ENCODE results near the gene ZNF304. TPM values are rescaled to one million over a fixed set of nuclear protein-coding genes. Genes with fewer than 3 reads are reported as not detected.

Gene ZNF304
- total and polyA plus RNA-seq, 4 experiments from 2014 or later, result 0.43 to 13.6 (median 8.7) TPM

- peak within 1 kb of the TSS; percentile 95 for H3K27ac ChIP-seq (ENCODE audit: low read depth, low read length)
- H3K36me3 Mint-ChIP-seq, result peaks cover 39 to 53% of the 10 kb centered on the region in 2 donors
- intact Hi-C loops (cut with micrococcal nuclease), result loop anchor here (1.0 kb wide), 8 partner anchors 21 to 915 kb away; partner anchors contain the start of genes ERVK3-1, TRAPPC2B, ZNF17 and ZNF264
- peaks cover 22 to 41% (median 31%) of the 10 kb centered on the region in 4 donors for H3K4me1 Mint-ChIP-seq
- H3K36me3 ChIP-seq (ENCODE audit: insufficient read depth, low read length), result peaks cover 9% of the 10 kb centered on the region
- H3K4me3 Mint-ChIP-seq, result peak within 1 kb of the TSS; percentile 97 to 99 (median 98)
- peak within 1 kb of the TSS; percentile 52 to 62 for H3K4me3 ChIP-seq (ENCODE audit: low read length in 2 of 2)
- H3K9me3 ChIP-seq (ENCODE audit: control insufficient read depth in 1 of 2, low read length in 2 of 2), result no peaks in the 10 kb centered on the region
- peak; percentile 93 to 100 (median 95) for DNase-seq
- POLR2A ChIA-PET (ENCODE audit: partially characterized antibody), result interaction anchor here (0.7 to 1.9 kb wide), 20 partner anchors 14 to 1050 kb away, joined by 3 to 15 read pairs (median 4); partner anchors contain the start of genes TRAPPC2B, ZNF132, ZNF211 and ZNF264
- H3K9me3 Mint-ChIP-seq, result peaks cover 2 to 40% (median 11%) of the 10 kb centered on the region in 8 donors
- H3K27me3 ChIP-seq (ENCODE audit: insufficient read depth, low read length), result no peaks in the 10 kb centered on the region
- peaks cover 22% of the 10 kb centered on the region for H3K4me1 ChIP-seq (ENCODE audit: insufficient read depth, low read length)
- CTCF ChIA-PET (ENCODE audit: partially characterized antibody), result interaction anchor here (1.0 to 1.4 kb wide), 3 partner anchors 14 to 26 kb away, joined by 3 to 8 read pairs (median 4); partner anchors contain the start of genes TRAPPC2B and ZNF547
- H3K27me3 Mint-ChIP-seq, result peaks cover 0 to 3% of the 10 kb centered on the region in 2 donors
- peak within 1 kb of the TSS; percentile 98 to 100 (median 99) for H3K27ac Mint-ChIP-seq
These were observed 38.9 kb downstream of the ZNF304 start, which contains the start of gene ZNF548 for GRCh38 chr19:57389730-57390598. TSS of gene ZNF548 (plus strand) at chr19:57389854. CDS start at chr19:57390100, 246 bp downstream.

- H3K9me3 Mint-ChIP-seq, result peaks cover 5 to 73% (median 56%) of the 10 kb centered on the region in 8 donors
- H3K4me3 ChIP-seq (ENCODE audit: low read length in 2 of 2), result no peak overlapping the region
- peaks cover 85 to 88% of the 10 kb centered on the region in 2 donors for H3K36me3 Mint-ChIP-seq
- peaks cover 4 to 19% of the 10 kb centered on the region in 2 donors for H3K9me3 ChIP-seq (ENCODE audit: control insufficient read depth in 1 of 2, low read length in 2 of 2)
- peaks cover 42% of the 10 kb centered on the region for H3K36me3 ChIP-seq (ENCODE audit: insufficient read depth, low read length)
- H3K27ac Mint-ChIP-seq, result peak overlapping the region in 1 of 7 donors; percentile 86
- peaks cover 8% of the 10 kb centered on the region for H3K4me1 ChIP-seq (ENCODE audit: insufficient read depth, low read length)
- no peak overlapping the region for H3K4me3 Mint-ChIP-seq
- H3K27me3 ChIP-seq (ENCODE audit: insufficient read depth, low read length), result no peaks in the 10 kb centered on the region
- intact Hi-C loops (cut with micrococcal nuclease), result no loop called here
- POLR2A ChIA-PET (ENCODE audit: partially characterized antibody), result no interaction called here
- H3K4me1 Mint-ChIP-seq, result peaks cover 8 to 17% (median 12%) of the 10 kb centered on the region in 4 donors
- CTCF ChIA-PET (ENCODE audit: partially characterized antibody), result no interaction called here
- no peak for DNase-seq
- no peak overlapping the region for H3K27ac ChIP-seq (ENCODE audit: low read depth, low read length)
- no peaks in the 10 kb centered on the region for H3K27me3 Mint-ChIP-seq
These were observed 44.6 kb downstream of the ZNF304 start for GRCh38 chr19:57395710-57396109.

- Mint-ChIP-seq H3K36me3 (peaks cover 65 to 83% of the 10 kb centered on the region in 2 donors), H3K4me3 (no peak overlapping the region), H3K4me1 (peaks cover 0 to 4% (median 1%) of the 10 kb centered on the region in 4 donors), H3K27me3 (no peaks in the 10 kb centered on the region), H3K9me3 (peaks cover 5 to 78% (median 59%) of the 10 kb centered on the region in 8 donors), H3K27ac (no peak overlapping the region)
- H3K4me3 ChIP-seq (ENCODE audit: low read length in 2 of 2), result no peak overlapping the region
- ChIA-PET CTCF (ENCODE audit: partially characterized antibody) (no interaction called here), POLR2A (ENCODE audit: partially characterized antibody) (no interaction called here)
- H3K36me3 ChIP-seq (ENCODE audit: insufficient read depth, low read length), result peaks cover 40% of the 10 kb centered on the region
- H3K4me1 ChIP-seq (ENCODE audit: insufficient read depth, low read length), result no peaks in the 10 kb centered on the region
- intact Hi-C loops (cut with micrococcal nuclease), result no loop called here
- no peak for DNase-seq
- H3K9me3 ChIP-seq (ENCODE audit: control insufficient read depth in 1 of 2, low read length in 2 of 2), result peaks cover 4 to 21% of the 10 kb centered on the region in 2 donors
- H3K27ac ChIP-seq (ENCODE audit: low read depth, low read length), result no peak overlapping the region
- no peaks in the 10 kb centered on the region for H3K27me3 ChIP-seq (ENCODE audit: insufficient read depth, low read length)
These were observed 47.8 kb downstream of the ZNF304 start for GRCh38 chr19:57398868-57399267.

- H3K4me1 Mint-ChIP-seq, result peaks cover 1 to 7% (median 4%) of the 10 kb centered on the region in 4 donors
- DNase-seq, result no peak
- no peak overlapping the region for H3K27ac Mint-ChIP-seq
- CTCF ChIA-PET (ENCODE audit: partially characterized antibody), result interaction anchor here (1.2 kb wide), 1 partner anchor 14 kb away, joined by 4 read pairs; the partner anchor contains the start of gene ZNF548
- POLR2A ChIA-PET (ENCODE audit: partially characterized antibody), result interaction anchor here (0.7 to 1.0 kb wide), 2 partner anchors 15 to 779 kb away, joined by 4 read pairs; partner anchors contain the start of gene ZNF274
- no peak overlapping the region for H3K4me3 Mint-ChIP-seq
- no peaks in the 10 kb centered on the region for H3K27me3 ChIP-seq (ENCODE audit: insufficient read depth, low read length)
- intact Hi-C loops (cut with micrococcal nuclease), result no loop called here
- peaks cover 0 to 4% of the 10 kb centered on the region in 2 donors for H3K9me3 ChIP-seq (ENCODE audit: control insufficient read depth in 1 of 2, low read length in 2 of 2)
- no peaks in the 10 kb centered on the region for H3K4me1 ChIP-seq (ENCODE audit: insufficient read depth, low read length)
- peaks cover 0 to 33% (median 18%) of the 10 kb centered on the region in 8 donors for H3K9me3 Mint-ChIP-seq
- no peak overlapping the region for H3K27ac ChIP-seq (ENCODE audit: low read depth, low read length)
- H3K36me3 Mint-ChIP-seq, result peaks cover 15 to 32% of the 10 kb centered on the region in 2 donors
- H3K36me3 ChIP-seq (ENCODE audit: insufficient read depth, low read length), result peaks cover 2% of the 10 kb centered on the region
- H3K4me3 ChIP-seq (ENCODE audit: low read length in 2 of 2), result no peak overlapping the region
- no peaks in the 10 kb centered on the region for H3K27me3 Mint-ChIP-seq
These were observed 52.9 kb downstream of the ZNF304 start for GRCh38 chr19:57403737-57404563.

GRCh38 chr19:57406516-57407123 lies 55.5 kb downstream of the ZNF304 start:
- Mint-ChIP-seq H3K27me3 (no peaks in the 10 kb centered on the region), H3K4me1 (peaks cover 10 to 19% (median 14%) of the 10 kb centered on the region in 4 donors), H3K36me3 (peaks cover 9 to 15% of the 10 kb centered on the region in 2 donors), H3K4me3 (no peak overlapping the region), H3K27ac (peak overlapping the region in 4 of 7 donors; percentile 28 to 64 (median 52)), H3K9me3 (peaks cover 0 to 8% (median 1%) of the 10 kb centered on the region in 8 donors)
- Histone ChIP-seq H3K36me3 (ENCODE audit: insufficient read depth, low read length) (no peaks in the 10 kb centered on the region), H3K27me3 (ENCODE audit: insufficient read depth, low read length) (no peaks in the 10 kb centered on the region), H3K27ac (ENCODE audit: low read depth, low read length) (no peak overlapping the region), H3K4me1 (ENCODE audit: insufficient read depth, low read length) (peaks cover 10% of the 10 kb centered on the region), H3K4me3 (ENCODE audit: low read length in 2 of 2) (no peak overlapping the region), H3K9me3 (ENCODE audit: control insufficient read depth in 1 of 2, low read length in 2 of 2) (peaks cover 0 to 2% of the 10 kb centered on the region in 2 donors)
- POLR2A ChIA-PET (ENCODE audit: partially characterized antibody), result no interaction called here
- peak; percentile 63 to 79 (median 69) for DNase-seq
- CTCF ChIA-PET (ENCODE audit: partially characterized antibody), result interaction anchor here (0.6 to 2.6 kb wide), 8 partner anchors 13 to 752 kb away, joined by 3 to 10 read pairs (median 4); partner anchors contain the start of genes TRAPPC2B, ZNF547 and ZNF548
- intact Hi-C loops (cut with micrococcal nuclease), result loop anchor here (1.0 kb wide), 3 partner anchors 497 to 749 kb away; partner anchors contain the start of gene ZNF329
